Cerebellar cortex (tissue), 1 donor: ENCODE data around the gene SEC14L3.
"Not testable (repeated sequence)": the region's sequence is repeated elsewhere in the genome, so short reads cannot be mapped to it uniquely, and the experiment has no call there.

Source experiments
- DNase-seq: peaks from one replicate; pipeline ENCODE4 v3.0.0-alpha.2; 2015; ENCODE audit warnings: low spot score

The SEC14L3 gene

DNA sequence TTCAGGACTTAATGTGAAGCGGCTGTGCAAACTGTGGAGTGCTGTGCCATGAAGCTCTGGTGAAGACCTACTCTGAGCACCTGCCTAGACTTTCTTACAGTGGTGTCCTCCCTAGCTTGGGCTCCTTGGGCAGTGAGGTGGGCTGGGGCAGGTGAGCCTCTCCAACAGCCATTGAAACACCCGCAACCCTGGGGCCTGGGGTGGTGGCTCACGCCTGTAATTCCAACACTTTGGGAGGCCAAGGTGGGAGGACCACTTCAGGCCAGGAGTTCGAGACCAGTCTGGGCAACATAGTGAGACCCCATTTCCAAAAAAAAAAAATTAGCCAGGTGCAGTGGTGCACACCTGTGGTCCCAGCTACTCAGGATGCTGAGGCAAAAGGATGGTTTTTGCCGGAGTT is 14.3 kb upstream of the SEC14L3 start:
- DNase-seq = no peak

DNA sequence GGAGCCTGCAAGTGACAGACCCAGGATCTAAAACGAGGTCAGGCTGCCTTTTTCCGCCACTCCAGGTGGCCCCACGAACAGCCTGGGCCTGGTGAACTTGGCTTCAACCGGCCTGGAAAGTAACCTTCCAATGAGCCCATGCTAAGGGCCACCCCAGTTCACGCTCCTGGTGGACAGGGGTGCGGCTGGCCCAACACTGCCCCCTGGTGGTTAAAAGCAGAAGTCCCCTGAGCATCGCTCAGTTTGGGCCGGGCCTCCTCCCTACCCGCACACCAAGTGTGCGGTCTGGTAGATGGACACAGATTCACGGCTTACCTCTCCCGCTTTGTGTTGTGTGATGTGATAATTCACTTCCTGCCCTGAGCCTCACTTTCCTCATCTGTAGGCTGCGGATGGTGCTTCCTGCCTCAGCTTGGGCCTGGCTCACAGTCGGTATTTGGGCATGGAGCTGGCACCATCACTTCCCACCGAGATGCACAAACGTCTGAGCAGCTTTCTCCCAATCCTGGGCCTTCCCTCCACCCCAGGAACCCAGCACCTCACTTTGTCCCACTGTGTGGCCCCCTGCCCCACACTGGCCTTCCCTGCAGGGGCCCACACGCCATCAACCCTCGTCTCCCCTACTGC is 13.7 kb upstream of the SEC14L3 start:
- peak; percentile 47 for DNase-seq

DNA sequence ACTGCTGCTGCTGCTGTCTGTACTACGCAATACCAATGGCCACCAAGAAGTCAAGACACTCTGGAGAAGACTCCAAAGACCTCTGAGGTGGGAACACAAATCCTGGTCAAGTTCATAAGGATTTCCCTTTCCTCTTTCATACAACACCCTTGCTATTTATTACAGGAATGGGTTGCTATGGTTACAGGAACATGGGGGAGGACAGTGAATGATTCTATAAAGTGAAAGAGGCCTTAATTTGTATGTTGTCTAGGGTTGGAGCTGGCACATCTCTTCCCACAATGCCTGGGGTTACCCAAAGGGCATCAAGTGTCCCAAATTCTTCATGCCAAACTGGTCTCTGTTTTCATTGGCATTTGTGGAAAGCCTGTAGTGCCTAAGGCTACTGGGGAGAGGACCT is 11.4 kb upstream of the SEC14L3 start:
- no peak for DNase-seq

GRCh38 chr22:30481711-30482110 is 9.9 kb upstream of the SEC14L3 start:
- DNase-seq = no peak

GRCh38 chr22:30479981-30480380 is 8.2 kb upstream of the SEC14L3 start:
- no peak for DNase-seq

GRCh38 chr22:30474683-30475424 is 3.0 kb upstream of the SEC14L3 start:
- DNase-seq = no peak

- DNase-seq = no peak
These were observed 2.3 kb upstream of the SEC14L3 start for GRCh38 chr22:30474121-30474520.

- DNase-seq = no peak
These were observed 1.3 kb upstream of the SEC14L3 start for GRCh38 chr22:30472994-30473720.

DNA sequence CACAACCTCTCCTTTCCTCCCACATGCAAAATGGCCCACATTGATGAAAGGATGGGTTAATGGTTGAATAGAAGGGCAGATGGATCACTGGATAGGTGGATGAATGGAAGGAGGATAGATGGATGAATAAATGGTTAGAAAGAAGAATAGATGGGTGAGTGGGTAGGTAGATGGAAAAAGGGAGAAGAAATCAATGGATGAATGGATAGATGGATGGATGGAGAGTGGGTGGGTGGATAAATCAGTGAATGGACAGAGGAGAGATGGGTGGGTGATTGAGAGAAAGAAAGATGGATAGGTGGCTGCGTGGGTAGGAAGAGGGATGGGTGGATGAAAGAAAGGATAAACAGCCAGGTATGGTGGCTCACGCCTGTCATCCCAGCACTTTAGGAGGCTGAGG is 1.2 kb downstream of the SEC14L3 start:
- no peak for DNase-seq

- no peak for DNase-seq
These were observed 2.7 kb downstream of the SEC14L3 start for GRCh38 chr22:30469165-30469564.

GRCh38 chr22:30460555-30460954 is 11.3 kb downstream of the SEC14L3 start:
- DNase-seq = not testable (repeated sequence)

GRCh38 chr22:30460147-30460546 is 11.7 kb downstream of the SEC14L3 start:
- DNase-seq = no peak

DNA sequence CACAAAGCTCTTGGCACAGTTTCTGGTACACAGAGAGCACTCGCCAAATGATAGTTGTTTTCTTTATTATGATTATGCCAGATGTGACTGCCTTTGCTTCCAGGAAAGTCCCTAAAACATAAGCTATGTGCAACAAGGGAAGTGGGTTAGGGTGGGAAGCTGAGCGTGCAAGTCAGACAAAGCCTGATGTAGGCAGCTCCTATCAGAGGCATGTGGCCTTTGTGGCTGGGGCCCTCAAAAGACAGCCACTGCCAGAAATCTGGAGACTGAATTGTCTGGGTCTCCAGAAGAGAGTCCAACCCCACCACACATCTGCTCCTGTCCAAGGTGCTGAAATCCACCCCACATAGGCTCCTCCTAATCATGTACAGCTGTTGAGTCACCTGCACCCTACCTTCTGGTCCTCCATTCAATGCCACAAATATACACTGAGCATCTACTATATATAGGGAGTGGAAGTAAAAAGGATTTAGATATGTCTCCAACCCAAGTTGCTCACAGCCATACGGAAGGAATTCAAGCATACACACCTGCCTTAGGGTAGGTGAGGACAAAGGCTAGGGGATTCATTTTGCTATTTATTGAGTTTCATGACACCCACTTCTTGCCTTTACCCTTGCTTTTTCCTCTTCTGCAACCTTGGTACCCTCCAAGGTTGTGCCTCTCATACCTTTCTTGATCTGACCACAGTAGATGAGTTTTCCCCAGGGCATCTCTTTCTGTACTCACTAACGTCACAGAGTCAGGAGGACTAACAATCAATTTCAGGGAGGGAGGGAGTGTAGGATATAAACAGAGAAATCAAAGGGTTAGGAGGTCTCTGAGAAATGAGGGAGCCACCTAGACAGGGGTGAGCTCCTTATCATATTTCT is 12.4 kb downstream of the SEC14L3 start:
- DNase-seq = no peak

DNA sequence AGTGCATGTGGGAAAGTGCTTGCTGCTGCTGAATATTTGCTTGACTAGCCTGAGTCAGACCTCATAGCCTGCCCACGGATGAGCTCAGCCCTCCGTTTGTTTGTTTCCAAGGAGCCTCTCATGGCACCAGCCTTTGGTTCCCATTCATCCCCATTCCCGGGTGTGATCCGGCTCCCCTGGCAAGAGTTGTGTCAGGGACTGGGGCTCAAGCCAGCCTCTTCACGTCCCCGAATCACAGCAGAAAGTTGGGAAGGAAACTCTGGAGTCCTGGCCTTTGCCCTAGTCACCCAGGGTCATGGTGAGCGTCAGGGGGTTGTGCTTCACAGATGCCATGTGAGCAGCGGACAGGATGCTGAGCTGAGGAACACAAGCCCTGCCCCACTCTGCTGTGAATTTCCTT is 13.8 kb downstream of the SEC14L3 start:
- DNase-seq = no peak

DNA sequence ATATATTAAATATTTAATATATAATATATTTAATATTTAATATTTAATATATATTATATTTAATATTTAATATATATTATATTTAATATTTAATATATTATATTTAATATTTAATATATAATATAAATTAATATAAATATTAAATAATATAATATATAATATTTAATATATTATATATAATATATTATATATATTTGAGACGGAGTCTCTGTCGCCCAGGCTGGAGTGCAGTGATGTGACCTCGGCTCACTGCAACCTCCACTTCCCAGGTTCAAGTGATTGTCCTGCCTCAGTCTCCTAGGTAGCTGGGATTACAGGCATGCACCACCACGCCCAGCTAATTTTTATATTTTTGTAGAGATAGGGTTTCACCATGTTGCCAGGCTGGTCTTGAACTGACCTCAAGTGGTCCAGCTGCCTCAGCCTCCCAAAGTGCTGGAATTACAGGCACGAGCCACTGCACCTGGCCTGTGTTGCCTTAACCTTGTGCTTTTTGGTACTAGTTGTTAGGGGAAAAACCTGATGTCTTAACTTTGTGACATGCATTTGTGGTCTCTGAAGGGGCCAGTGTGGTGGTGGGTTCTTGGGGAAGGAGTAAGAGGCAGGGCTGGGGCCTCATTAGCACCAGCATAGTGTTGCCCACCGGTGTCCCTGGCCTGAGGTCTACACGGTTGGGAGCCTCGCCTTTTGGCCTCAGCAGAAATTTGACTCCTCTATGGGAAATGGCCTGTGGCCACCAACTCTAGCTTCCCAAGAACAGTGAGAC is 16.6 kb downstream of the SEC14L3 start:
- DNase-seq = no peak

- peak; percentile 44 for DNase-seq
These were observed 17.9 kb downstream of the SEC14L3 start for GRCh38 chr22:30453731-30454510.

GRCh38 chr22:30452861-30453260 is 19.0 kb downstream of the SEC14L3 start:
- no peak for DNase-seq

GRCh38 chr22:30451488-30451887 is 20.3 kb downstream of the SEC14L3 start:
- DNase-seq = not testable (repeated sequence)

DNA sequence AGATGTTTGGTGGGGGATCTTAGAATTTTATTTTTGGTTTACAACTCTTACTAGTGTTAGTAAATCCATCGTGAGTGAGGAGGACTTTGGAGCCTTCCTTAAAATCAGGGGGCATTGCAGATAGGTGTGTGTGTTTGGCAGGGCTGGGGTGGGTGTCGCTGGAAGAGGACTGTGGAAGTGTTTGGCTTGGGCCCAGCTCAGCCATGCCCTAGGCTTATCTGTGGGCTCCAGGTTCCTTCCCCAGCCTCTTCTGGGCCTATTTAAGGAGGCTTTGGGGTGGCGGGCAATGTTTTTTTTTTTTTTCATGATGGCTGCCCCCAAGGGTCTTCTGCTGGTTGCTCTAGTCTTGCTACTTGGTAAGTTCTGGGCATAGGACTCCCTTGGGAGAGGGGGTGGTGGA is 24.2 kb downstream of the SEC14L3 start:
- no peak for DNase-seq

GRCh38 chr22:30445438-30446145 is 26.2 kb downstream of the SEC14L3 start:
- DNase-seq = no peak
